ENCODE measurements around the gene DAB2IP. TPM values are rescaled to one million over a fixed set of nuclear protein-coding genes. Genes with fewer than 3 reads are reported as not detected.

The DAB2IP gene
- total and polyA plus RNA-seq, 2 donors from 2014 or later: 33.8 to 105 TPM

- intact Hi-C loops (cut with DNase I): no loop called here
- peak overlapping the region; percentile 33 to 37 for H3K27ac ChIP-seq (ENCODE audit: low read depth in 2 of 2, low read length in 2 of 2)
Measured at GRCh38 chr9:121656941-121657470, 5.6 kb downstream of the DAB2IP start.

GRCh38 chr9:121658166-121658565 lies 6.7 kb downstream of the DAB2IP start:
- Histone ChIP-seq H3K27ac (ENCODE audit: low read depth in 2 of 2, low read length in 2 of 2) (peak overlapping the region; percentile 33 to 37), H3K36me3 (ENCODE audit: control insufficient read depth in 2 of 3, insufficient read depth in 3 of 3, low read length in 3 of 3) (peaks cover 0 to 3% (median 0%) of the 10 kb centered on the region in 3 donors), H3K27me3 (ENCODE audit: control insufficient read depth, insufficient read depth, low read length) (no peaks in the 10 kb centered on the region), H3K4me3 (ENCODE audit: low read length in 3 of 3) (peak overlapping the region in 1 of 3 donors; percentile 33), H3K4me1 (ENCODE audit: control insufficient read depth in 2 of 3, insufficient read depth in 2 of 3, low read depth in 1 of 3, low read length in 3 of 3) (peaks cover 0 to 33% (median 22%) of the 10 kb centered on the region in 3 donors), H3K9ac (ENCODE audit: low read length in 3 of 3) (peak overlapping the region in 1 of 3 donors; percentile 55), H3K9me3 (ENCODE audit: control insufficient read depth in 2 of 3, insufficient read depth in 1 of 3, low read length in 3 of 3) (no peaks in the 10 kb centered on the region)
- intact Hi-C loops (cut with DNase I): no loop called here
- FAIRE-seq (no peak), DNase-seq (peak in 1 of 5 donors; percentile 48)
- no peak for TF ChIP-seq CTCF (IDR thresholded peaks at IDR 0.05; ENCODE audit: borderline replicate concordance, extremely low read depth, insufficient read depth)

More at GRCh38 chr9:121656941-121657470, 5.6 kb downstream of the DAB2IP start:
- DNase-seq: no peak
- H3K9me3 ChIP-seq (ENCODE audit: control insufficient read depth in 2 of 3, insufficient read depth in 1 of 3, low read length in 3 of 3): no peaks in the 10 kb centered on the region
- peaks cover 3 to 35% (median 31%) of the 10 kb centered on the region in 3 donors for H3K4me1 ChIP-seq (ENCODE audit: control insufficient read depth in 2 of 3, insufficient read depth in 2 of 3, low read depth in 1 of 3, low read length in 3 of 3)
- no peak overlapping the region for H3K4me3 ChIP-seq (ENCODE audit: low read length in 3 of 3)
- H3K27me3 ChIP-seq (ENCODE audit: control insufficient read depth, insufficient read depth, low read length): no peaks in the 10 kb centered on the region
- no peak for TF ChIP-seq CTCF (IDR thresholded peaks at IDR 0.05; ENCODE audit: borderline replicate concordance, extremely low read depth, insufficient read depth)
- H3K9ac ChIP-seq (ENCODE audit: low read length in 3 of 3): no peak overlapping the region
- H3K36me3 ChIP-seq (ENCODE audit: control insufficient read depth in 2 of 3, insufficient read depth in 3 of 3, low read length in 3 of 3): peaks cover 0 to 3% (median 0%) of the 10 kb centered on the region in 3 donors
- no peak for FAIRE-seq

DNA sequence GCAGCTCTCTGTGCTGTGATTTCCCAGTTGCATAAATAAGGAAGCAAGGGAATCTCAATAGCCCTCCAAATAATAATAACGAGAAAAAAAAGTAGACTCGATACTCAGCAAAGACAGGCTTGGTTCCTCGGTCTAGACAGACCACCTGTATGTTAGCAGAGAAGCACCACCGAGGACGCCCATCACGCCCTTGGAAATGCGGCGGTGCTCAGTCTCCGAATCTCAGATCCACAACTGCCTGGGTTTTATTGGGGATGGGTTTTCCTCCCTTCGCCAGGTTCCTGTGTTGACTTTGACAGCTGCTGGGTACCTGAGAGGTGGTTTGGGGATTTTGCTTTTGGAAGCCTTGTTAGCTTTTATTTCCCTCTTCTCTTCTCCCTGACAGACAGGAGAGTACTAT lies 7.2 kb downstream of the DAB2IP start:
- Histone ChIP-seq H3K27ac (ENCODE audit: low read depth in 2 of 2, low read length in 2 of 2) (peak overlapping the region; percentile 10 to 37), H3K4me3 (ENCODE audit: low read length in 3 of 3) (no peak overlapping the region), H3K4me1 (ENCODE audit: control insufficient read depth in 2 of 3, insufficient read depth in 2 of 3, low read depth in 1 of 3, low read length in 3 of 3) (peaks cover 0 to 31% (median 21%) of the 10 kb centered on the region in 3 donors), H3K36me3 (ENCODE audit: control insufficient read depth in 2 of 3, insufficient read depth in 3 of 3, low read length in 3 of 3) (peaks cover 0 to 3% (median 0%) of the 10 kb centered on the region in 3 donors), H3K9ac (ENCODE audit: low read length in 3 of 3) (no peak overlapping the region), H3K9me3 (ENCODE audit: control insufficient read depth in 2 of 3, insufficient read depth in 1 of 3, low read length in 3 of 3) (no peaks in the 10 kb centered on the region), H3K27me3 (ENCODE audit: control insufficient read depth, insufficient read depth, low read length) (no peaks in the 10 kb centered on the region)
- FAIRE-seq (no peak), DNase-seq (no peak)
- no peak for TF ChIP-seq CTCF (IDR thresholded peaks at IDR 0.05; ENCODE audit: borderline replicate concordance, extremely low read depth, insufficient read depth)
- intact Hi-C loops (cut with DNase I): no loop called here

Data from kidney (tissue), 14 donors.